VCaP (cell line): ENCODE data around the gene ERVH48-1.
"Not testable (repeated sequence)": the region's sequence is repeated elsewhere in the genome, so short reads cannot be mapped to it uniquely, and the experiment has no call there.

Experiments used
- H3K27ac ChIP-seq: fragments of 450-650 bp; 2 replicates; pipeline ENCODE4 v1.5.1; 2017
- TF ChIP-seq, protein P1 (sequence below): fragments of 450-650 bp; conservative IDR thresholded peaks from 2 replicates; pipeline ENCODE4 v1.5.1; 2017; ENCODE audit warnings: mild to moderate bottlenecking, moderate library complexity

The ERVH48-1 gene

GRCh38 chr21:42892931-42893755 is 32.3 kb downstream of the ERVH48-1 start, which contains the start of gene NDUFV3:
NDUFV3 (plus strand) TSS chr21:42893309; CDS start chr21:42893334, 25 bp downstream.
- TF ChIP-seq, protein P1, sequence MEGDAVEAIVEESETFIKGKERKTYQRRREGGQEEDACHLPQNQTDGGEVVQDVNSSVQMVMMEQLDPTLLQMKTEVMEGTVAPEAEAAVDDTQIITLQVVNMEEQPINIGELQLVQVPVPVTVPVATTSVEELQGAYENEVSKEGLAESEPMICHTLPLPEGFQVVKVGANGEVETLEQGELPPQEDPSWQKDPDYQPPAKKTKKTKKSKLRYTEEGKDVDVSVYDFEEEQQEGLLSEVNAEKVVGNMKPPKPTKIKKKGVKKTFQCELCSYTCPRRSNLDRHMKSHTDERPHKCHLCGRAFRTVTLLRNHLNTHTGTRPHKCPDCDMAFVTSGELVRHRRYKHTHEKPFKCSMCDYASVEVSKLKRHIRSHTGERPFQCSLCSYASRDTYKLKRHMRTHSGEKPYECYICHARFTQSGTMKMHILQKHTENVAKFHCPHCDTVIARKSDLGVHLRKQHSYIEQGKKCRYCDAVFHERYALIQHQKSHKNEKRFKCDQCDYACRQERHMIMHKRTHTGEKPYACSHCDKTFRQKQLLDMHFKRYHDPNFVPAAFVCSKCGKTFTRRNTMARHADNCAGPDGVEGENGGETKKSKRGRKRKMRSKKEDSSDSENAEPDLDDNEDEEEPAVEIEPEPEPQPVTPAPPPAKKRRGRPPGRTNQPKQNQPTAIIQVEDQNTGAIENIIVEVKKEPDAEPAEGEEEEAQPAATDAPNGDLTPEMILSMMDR, result 0 out of 2 replicates have a peak, but pooled peaks have one; percentile 8
- peak within 1 kb of the TSS; percentile 97 for H3K27ac ChIP-seq

GRCh38 chr21:42892582-42892930 is 32.9 kb downstream of the ERVH48-1 start:
- TF ChIP-seq, protein P1, result no peak
- H3K27ac ChIP-seq, result peak overlapping the region; percentile 97

- TF ChIP-seq, protein P1, result no peak
- H3K27ac ChIP-seq, result no peak overlapping the region
Observed at GRCh38 chr21:42887326-42887725, 38.1 kb downstream of the ERVH48-1 start.

DNA sequence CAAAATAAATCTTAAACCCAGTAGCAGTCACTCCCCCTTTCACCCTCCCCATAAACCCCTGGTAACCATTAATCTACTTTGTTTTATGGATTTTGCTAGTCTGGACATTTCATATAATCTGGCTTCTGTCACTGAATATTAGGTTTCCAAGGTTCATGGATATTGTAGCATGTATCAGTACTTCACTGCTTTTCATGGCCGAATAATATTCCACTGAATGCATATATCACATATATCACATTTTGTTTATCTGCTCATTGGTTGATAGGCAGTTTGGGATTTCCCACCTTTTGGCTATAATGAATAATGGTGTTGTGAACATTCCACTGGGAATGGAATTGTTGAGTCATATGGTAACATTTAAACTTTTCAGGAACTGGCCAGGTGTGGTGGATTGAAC is 41.5 kb downstream of the ERVH48-1 start:
- TF ChIP-seq, protein P1, result no peak
- H3K27ac ChIP-seq, result no peak overlapping the region

DNA sequence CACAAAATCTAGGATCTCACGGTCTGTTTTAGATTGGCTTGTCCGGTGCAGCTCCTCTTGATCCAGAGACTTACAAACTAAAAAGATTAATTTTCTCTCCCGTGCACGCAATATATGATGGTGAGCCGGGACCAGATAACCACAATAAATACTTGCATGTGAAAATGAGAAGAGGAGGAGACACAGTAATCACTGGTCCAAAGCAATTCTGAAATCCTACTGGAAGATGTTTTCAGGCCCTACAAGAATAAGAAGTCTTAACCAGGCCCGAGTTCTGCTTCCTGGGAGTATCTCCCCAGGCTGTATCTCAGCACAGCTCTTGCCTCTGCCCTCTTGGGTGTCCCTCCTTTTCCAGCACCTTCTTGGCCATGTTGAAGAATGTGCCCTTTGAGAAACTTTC is 45.1 kb downstream of the ERVH48-1 start:
- peak overlapping the region; percentile 95 for H3K27ac ChIP-seq
- TF ChIP-seq, protein P1, result no peak

- H3K27ac ChIP-seq, result peak within 1 kb of the TSS; percentile 95
- TF ChIP-seq, protein P1, result no peak
Observed at GRCh38 chr21:42878993-42879787, 46.2 kb downstream of the ERVH48-1 start, which contains the start of gene WDR4. WDR4 (minus strand) TSS chr21:42879539; CDS start chr21:42879495, 44 bp downstream.

DNA sequence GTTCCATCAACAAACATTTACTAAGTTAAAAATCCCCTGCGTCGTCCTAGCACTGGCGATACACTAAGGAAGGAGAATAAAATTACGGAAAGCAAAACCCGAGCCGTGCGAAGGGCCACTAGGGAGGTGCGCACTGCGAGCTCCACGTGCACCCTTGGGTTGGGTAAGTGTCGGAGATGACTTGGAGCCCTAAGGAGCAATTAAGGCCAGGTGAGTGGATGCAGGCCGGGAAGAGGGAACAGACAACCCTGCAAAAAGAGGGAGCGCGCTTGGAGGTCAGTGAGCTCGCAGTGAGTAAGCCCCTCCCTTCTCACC is 46.8 kb downstream of the ERVH48-1 start:
- TF ChIP-seq, protein P1, result no peak
- H3K27ac ChIP-seq, result peak overlapping the region; percentile 95

DNA sequence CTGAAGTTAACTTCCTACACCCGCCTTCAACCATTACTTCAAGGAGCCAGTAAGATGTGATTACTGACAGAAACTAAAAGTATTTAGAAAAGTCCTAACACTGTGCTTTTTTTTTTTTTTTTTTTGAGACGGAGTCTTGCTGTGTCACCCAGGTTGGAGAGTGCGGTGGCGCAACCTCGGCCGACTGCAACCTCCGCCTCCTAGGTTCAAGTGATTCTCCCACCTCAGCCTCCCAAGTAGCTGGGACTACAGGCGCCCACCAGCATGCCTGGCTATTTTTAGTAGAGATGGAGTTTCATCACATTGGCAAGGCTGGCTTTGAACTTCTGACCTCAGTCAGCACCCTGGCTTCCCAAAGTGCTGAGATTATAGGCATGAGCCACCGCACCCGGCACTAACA is 49.6 kb downstream of the ERVH48-1 start:
- H3K27ac ChIP-seq, result not testable (repeated sequence)
